GM12892 (cell line): ENCODE measurements around the gene CD44.

Source experiments
- POLR2A ChIP-seq: IDR thresholded peaks from 2 replicates; pipeline ENCODE4 v1.6.1; 2011; ENCODE audit warnings: low read depth, low read length, control low read depth
- POLR2AphosphoS5 ChIP-seq: IDR thresholded peaks from 2 replicates; pipeline ENCODE4 v1.6.1; 2011; ENCODE audit warnings: low read depth, low read length, control low read depth

- TF ChIP-seq POLR2AphosphoS5 (no peak), POLR2A (no peak)
These were observed 75.3 kb downstream of the CD44 start for GRCh38 chr11:35214226-35214770.
